GM19351 (cell line): Measurements from ENCODE around the gene ZFAND3.
"Not testable (repeated sequence)": the region's sequence is repeated elsewhere in the genome, so short reads cannot be mapped to it uniquely, and the experiment has no call there.

ENCODE experiments used
- ATAC-seq: cut with Tn5 transposase; IDR thresholded peaks from one replicate; pipeline ENCODE4 v1.9.1; 2021; ENCODE audit warnings: mild to moderate bottlenecking, moderate library complexity; ENCODE audit not compliant: unreplicated experiment

Gene ZFAND3

GRCh38 chr6:37889486-37889885 is 70.0 kb downstream of the ZFAND3 start:
- ATAC-seq, result no peak

- ATAC-seq, result no peak
Observed at GRCh38 chr6:37891072-37891471, 71.5 kb downstream of the ZFAND3 start.

GRCh38 chr6:37893257-37893656 is 73.7 kb downstream of the ZFAND3 start:
- ATAC-seq, result no peak

GRCh38 chr6:37893734-37894133 is 74.2 kb downstream of the ZFAND3 start:
- ATAC-seq, result not testable (repeated sequence)

- ATAC-seq, result no peak
Observed at GRCh38 chr6:37894585-37894984, 75.1 kb downstream of the ZFAND3 start.

GRCh38 chr6:37897321-37897720 is 77.8 kb downstream of the ZFAND3 start:
- no peak for ATAC-seq

GRCh38 chr6:37897818-37898515 is 78.4 kb downstream of the ZFAND3 start:
- ATAC-seq, result no peak

GRCh38 chr6:37903351-37904340 is 84.1 kb downstream of the ZFAND3 start:
- no peak for ATAC-seq

- no peak for ATAC-seq
Observed at GRCh38 chr6:37904590-37904989, 85.1 kb downstream of the ZFAND3 start.

- no peak for ATAC-seq
Observed at GRCh38 chr6:37906121-37906520, 86.6 kb downstream of the ZFAND3 start.

GRCh38 chr6:37910998-37911397 is 91.5 kb downstream of the ZFAND3 start:
- ATAC-seq, result no peak

GRCh38 chr6:37913210-37913609 is 93.7 kb downstream of the ZFAND3 start:
- no peak for ATAC-seq

GRCh38 chr6:37915463-37915862 is 95.9 kb downstream of the ZFAND3 start:
- ATAC-seq, result no peak

- no peak for ATAC-seq
Observed at GRCh38 chr6:37916149-37916548, 96.6 kb downstream of the ZFAND3 start.

GRCh38 chr6:37916675-37917074 is 97.1 kb downstream of the ZFAND3 start:
- ATAC-seq, result no peak

GRCh38 chr6:37917566-37917965 is 98.0 kb downstream of the ZFAND3 start:
- no peak for ATAC-seq

- no peak for ATAC-seq
Observed at GRCh38 chr6:37919417-37920157, 100.1 kb downstream of the ZFAND3 start.

- ATAC-seq, result no peak
Observed at GRCh38 chr6:37920667-37921066, 101.1 kb downstream of the ZFAND3 start.

- no peak for ATAC-seq
Observed at GRCh38 chr6:37922563-37922962, 103.0 kb downstream of the ZFAND3 start.

- ATAC-seq, result no peak
Observed at GRCh38 chr6:37923514-37923913, 104.0 kb downstream of the ZFAND3 start.

- ATAC-seq, result no peak
Observed at GRCh38 chr6:37926661-37927060, 107.1 kb downstream of the ZFAND3 start.
